ENCODE measurements around the gene STXBP2. TPM values are rescaled to one million over a fixed set of nuclear protein-coding genes. Genes with fewer than 3 reads are reported as not detected.

Gene STXBP2
- total and polyA plus RNA-seq, 8 donors = 32.5 to 277 (median 41.7) TPM

DNA sequence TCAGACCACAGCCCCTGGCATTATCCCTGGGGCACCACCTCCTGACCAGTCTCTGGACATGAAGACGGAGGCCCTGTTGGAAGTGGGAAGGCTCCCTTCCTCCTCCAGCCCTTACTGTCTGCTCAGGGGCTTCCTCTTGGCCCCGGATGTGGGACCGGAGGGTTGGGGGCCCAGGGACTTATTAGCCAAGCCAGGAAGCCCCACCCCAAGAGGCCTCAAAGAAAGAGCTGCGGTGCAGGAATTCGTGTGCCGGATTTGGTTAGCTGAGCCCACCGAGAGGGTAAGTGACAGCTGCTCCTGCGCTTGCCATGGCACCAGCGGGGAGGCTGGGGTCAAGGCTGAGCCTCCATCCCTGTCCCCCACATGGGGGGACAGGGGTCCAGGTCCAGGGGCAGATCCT is 31.9 kb downstream of the STXBP2 start, which contains the start of gene RETN:
RETN (plus strand) TSS at position 208 of the 400 bp plus-strand sequence. CDS start 278 bp downstream, outside the sequence.
- Histone ChIP-seq H3K36me3 (no peaks in the 10 kb centered on the region), H3K9me3 (peaks cover 0 to under 1% of the 10 kb centered on the region in 2 donors), H3K4me1 (peaks cover 0 to 26% of the 10 kb centered on the region in 2 donors), H3K4me3 (peak within 1 kb of the TSS in 1 of 2 donors; percentile 33), H3K27ac (peak within 1 kb of the TSS in 1 of 2 donors; percentile 82), H3K27me3 (peaks cover 0 to 49% of the 10 kb centered on the region in 2 donors)
- intact Hi-C loops (cut with DNase I) = no loop called here
- no peak for ATAC-seq
- TF ChIP-seq, protein P1, sequence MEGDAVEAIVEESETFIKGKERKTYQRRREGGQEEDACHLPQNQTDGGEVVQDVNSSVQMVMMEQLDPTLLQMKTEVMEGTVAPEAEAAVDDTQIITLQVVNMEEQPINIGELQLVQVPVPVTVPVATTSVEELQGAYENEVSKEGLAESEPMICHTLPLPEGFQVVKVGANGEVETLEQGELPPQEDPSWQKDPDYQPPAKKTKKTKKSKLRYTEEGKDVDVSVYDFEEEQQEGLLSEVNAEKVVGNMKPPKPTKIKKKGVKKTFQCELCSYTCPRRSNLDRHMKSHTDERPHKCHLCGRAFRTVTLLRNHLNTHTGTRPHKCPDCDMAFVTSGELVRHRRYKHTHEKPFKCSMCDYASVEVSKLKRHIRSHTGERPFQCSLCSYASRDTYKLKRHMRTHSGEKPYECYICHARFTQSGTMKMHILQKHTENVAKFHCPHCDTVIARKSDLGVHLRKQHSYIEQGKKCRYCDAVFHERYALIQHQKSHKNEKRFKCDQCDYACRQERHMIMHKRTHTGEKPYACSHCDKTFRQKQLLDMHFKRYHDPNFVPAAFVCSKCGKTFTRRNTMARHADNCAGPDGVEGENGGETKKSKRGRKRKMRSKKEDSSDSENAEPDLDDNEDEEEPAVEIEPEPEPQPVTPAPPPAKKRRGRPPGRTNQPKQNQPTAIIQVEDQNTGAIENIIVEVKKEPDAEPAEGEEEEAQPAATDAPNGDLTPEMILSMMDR (IDR thresholded peaks at IDR 0.05) = no peak
- DNase-seq = no peak

DNA sequence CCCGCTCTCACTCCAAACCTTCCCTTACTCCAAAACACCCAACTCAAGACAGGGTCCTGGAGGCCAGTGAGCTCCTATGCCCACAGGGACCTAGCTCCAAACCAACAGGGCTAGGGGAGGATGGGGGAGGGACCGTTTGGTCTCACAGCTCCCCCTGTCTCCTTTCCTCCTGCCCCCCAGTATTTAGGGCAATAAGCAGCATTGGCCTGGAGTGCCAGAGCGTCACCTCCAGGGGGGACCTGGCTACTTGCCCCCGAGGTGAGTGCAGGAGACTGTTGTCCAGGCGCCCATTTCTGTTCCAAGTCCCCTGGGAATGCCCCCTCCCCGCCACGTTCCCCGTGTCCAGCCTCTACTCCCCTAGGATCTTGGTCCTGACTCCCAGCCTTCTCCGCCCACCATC is 32.7 kb downstream of the STXBP2 start:
- Histone ChIP-seq H3K4me1 (peaks cover 0 to 29% of the 10 kb centered on the region in 2 donors), H3K27me3 (peaks cover 0 to 41% of the 10 kb centered on the region in 2 donors), H3K36me3 (no peaks in the 10 kb centered on the region), H3K9me3 (peaks cover 0 to 1% of the 10 kb centered on the region in 2 donors), H3K27ac (peak overlapping the region in 1 of 2 donors; percentile 82), H3K4me3 (peak overlapping the region in 1 of 2 donors; percentile 33)
- intact Hi-C loops (cut with DNase I) = no loop called here
- ATAC-seq (no peak), DNase-seq (no peak)
- TF ChIP-seq, protein P1 (IDR thresholded peaks at IDR 0.05) = no peak

DNA sequence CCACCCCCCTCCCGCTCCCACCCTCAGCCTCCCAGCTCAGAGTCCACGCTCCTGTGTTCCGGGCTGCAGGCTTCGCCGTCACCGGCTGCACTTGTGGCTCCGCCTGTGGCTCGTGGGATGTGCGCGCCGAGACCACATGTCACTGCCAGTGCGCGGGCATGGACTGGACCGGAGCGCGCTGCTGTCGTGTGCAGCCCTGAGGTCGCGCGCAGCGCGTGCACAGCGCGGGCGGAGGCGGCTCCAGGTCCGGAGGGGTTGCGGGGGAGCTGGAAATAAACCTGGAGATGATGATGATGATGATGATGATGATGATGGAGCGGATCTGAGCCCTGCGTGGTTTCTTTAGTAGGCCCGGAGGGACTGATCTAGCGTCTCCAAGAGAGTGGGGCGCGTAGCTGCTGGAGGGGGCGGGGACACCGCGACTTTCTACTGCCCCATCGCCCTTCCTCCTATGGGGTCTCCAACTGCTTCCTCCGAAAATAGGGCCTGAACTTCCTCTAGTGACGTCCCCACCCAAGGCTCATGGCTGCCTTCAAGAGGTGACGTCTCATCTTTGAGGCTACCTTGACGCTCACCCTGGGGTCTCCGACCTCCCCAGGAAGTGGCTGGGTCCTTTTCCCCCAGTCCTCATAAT is 33.4 kb downstream of the STXBP2 start:
- Histone ChIP-seq H3K9me3 (peaks cover 0 to 1% of the 10 kb centered on the region in 2 donors), H3K27me3 (peaks cover 0 to 41% of the 10 kb centered on the region in 2 donors), H3K27ac (peak overlapping the region in 1 of 2 donors; percentile 82), H3K4me1 (peaks cover 0 to 35% of the 10 kb centered on the region in 2 donors), H3K36me3 (no peaks in the 10 kb centered on the region), H3K4me3 (peak overlapping the region in 1 of 2 donors; percentile 33)
- TF ChIP-seq, protein P1 (IDR thresholded peaks at IDR 0.05) = no peak
- ATAC-seq (peak; percentile 60), DNase-seq (peak in 3 of 4 donors; percentile 20 to 94 (median 67))
- intact Hi-C loops (cut with DNase I) = no loop called here

DNA sequence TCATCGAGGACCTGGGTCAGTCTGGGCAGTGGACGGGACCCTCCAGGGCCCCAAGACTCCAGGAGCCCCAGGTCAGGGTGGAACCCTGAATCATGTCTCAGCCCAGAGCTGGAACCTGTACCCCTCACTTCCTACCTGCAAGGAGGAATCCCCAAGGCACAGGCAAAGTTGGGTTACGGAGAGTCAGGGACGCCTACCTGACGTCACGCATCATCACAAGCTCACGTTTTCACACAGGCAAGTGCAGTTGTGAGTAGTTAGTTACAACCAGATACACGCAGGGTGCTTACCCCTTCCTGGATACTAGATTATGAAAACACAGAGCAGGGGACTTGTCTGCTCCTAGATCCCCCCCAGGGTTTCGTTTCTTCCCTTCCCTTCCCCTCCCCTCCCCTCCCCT is 33.9 kb downstream of the STXBP2 start:
- TF ChIP-seq, protein P1 (IDR thresholded peaks at IDR 0.05) = no peak
- Histone ChIP-seq H3K27ac (peak overlapping the region in 1 of 2 donors; percentile 82), H3K27me3 (peaks cover 0 to 41% of the 10 kb centered on the region in 2 donors), H3K9me3 (peaks cover 0 to 1% of the 10 kb centered on the region in 2 donors), H3K4me3 (peak overlapping the region in 1 of 2 donors; percentile 33), H3K36me3 (no peaks in the 10 kb centered on the region), H3K4me1 (peaks cover 0 to 40% of the 10 kb centered on the region in 2 donors)
- no peak for DNase-seq
- no peak for ATAC-seq
- intact Hi-C loops (cut with DNase I) = no loop called here

DNA sequence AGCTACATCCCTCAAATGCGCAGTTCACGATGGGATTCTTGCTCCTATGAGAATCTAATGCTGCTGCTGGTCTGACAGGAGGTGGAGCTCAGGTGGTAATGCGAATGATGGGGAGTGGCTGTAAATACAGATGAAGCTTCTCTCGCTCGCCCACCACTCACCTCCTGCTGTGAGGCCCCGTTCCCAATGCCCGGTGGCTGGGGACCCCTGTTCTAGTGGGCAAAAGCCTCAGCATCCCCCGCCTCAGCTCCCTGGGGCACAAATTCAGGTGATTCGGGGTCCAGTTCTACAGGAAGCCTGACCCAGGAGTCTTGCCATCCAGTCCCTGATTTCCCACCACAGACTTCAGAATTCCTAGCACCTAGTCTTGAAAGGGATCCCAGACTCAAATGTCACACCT is 35.6 kb downstream of the STXBP2 start:
- Histone ChIP-seq H3K27ac (peak overlapping the region in 1 of 2 donors; percentile 98), H3K36me3 (no peaks in the 10 kb centered on the region), H3K27me3 (peaks cover 0 to 57% of the 10 kb centered on the region in 2 donors), H3K9me3 (peaks cover 0 to 1% of the 10 kb centered on the region in 2 donors), H3K4me1 (peaks cover 0 to 41% of the 10 kb centered on the region in 2 donors), H3K4me3 (no peak overlapping the region)
- intact Hi-C loops (cut with DNase I) = no loop called here
- DNase-seq (no peak), ATAC-seq (no peak)
- TF ChIP-seq, protein P1 (IDR thresholded peaks at IDR 0.05) = no peak
